Measurements from ENCODE around the gene ZHX3.

- no peak for TF ChIP-seq POLR2A (IDR thresholded peaks at IDR 0.05)
- no peak for TF ChIP-seq CTCF (IDR thresholded peaks at IDR 0.05)
Observed at GRCh38 chr20:41277049-41277448, 40.5 kb downstream of the ZHX3 start.
